ENCODE data around the gene ERAP2. TPM values are rescaled to one million over a fixed set of nuclear protein-coding genes. Genes with fewer than 3 reads are reported as not detected.
"Not testable (repeated sequence)": the region's sequence is repeated elsewhere in the genome, so short reads cannot be mapped to it uniquely, and the experiment has no call there.

Gene ERAP2
- polyA plus RNA-seq, 1 donor = 9.8 TPM

DNA sequence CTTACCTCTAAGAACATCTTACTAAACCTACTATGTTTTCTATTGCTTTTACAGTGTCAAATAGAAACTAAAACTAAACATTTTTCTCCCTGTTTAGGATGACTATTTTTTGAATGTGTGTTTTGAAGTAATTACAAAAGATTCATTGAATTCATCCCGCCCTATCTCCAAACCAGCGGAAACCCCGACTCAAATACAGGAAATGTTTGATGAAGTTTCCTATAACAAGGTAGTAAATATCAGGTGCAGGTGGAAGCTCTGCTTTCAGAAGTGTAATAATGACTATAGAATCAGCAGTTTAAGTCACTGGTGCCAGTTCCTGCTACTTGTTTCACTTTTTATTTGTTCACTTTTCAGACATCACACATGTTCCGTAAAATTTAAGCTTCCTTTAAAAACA, 20.0 kb downstream of the ERAP2 start:
- DNase-seq = no peak

- no peak for DNase-seq
Observed at GRCh38 chr5:96896806-96897205, 20.5 kb downstream of the ERAP2 start.

- no peak for DNase-seq
Observed at GRCh38 chr5:96901384-96901783, 25.1 kb downstream of the ERAP2 start.

DNA sequence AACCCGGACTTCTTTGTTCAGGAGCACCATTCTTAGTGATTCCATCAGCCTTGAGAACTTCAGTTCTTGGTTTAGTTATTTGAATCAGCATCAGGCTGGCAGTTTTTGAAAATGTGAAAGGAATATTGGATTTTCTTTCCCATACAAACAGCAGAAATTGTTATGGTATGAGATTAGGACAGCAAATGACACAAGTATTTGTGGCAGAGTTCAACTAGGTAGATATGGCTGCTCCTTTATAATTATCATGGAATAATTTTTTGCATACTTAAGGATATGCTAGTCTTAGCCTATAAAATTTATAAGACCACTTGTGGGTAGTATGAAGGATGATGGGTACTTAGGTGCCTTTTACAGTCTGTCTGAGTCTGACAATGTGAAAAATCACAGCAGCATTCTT, 25.5 kb downstream of the ERAP2 start:
- no peak for DNase-seq

GRCh38 chr5:96902876-96903275, 26.6 kb downstream of the ERAP2 start:
- DNase-seq = no peak

GRCh38 chr5:96903300-96903699, 27.0 kb downstream of the ERAP2 start:
- DNase-seq = no peak

GRCh38 chr5:96904054-96904931, 28.0 kb downstream of the ERAP2 start:
- DNase-seq = no peak

- DNase-seq = no peak
Observed at GRCh38 chr5:96905864-96906263, 29.6 kb downstream of the ERAP2 start.

DNA sequence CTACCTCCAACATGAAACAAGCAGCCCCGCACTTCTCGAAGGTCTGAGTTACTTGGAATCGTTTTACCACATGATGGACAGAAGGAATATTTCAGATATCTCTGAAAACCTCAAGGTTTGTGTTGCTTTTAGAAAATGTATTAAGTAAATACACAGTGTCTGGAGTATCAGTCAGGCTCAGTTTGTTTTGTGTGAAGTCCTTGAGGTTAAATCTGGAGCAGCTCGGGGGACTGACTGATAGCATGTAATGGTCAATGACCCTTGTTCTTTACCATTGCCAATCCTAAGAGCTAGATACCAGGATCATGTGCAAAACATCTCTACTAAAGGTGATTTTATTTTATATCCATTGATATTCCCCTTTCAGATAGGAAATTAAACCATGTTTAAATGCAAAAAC, 32.7 kb downstream of the ERAP2 start:
- DNase-seq = no peak

- DNase-seq = no peak
Observed at GRCh38 chr5:96909435-96909834, 33.1 kb downstream of the ERAP2 start.

GRCh38 chr5:96911139-96911538, 34.8 kb downstream of the ERAP2 start:
- DNase-seq = no peak

- DNase-seq = no peak
Observed at GRCh38 chr5:96913233-96913632, 36.9 kb downstream of the ERAP2 start.

DNA sequence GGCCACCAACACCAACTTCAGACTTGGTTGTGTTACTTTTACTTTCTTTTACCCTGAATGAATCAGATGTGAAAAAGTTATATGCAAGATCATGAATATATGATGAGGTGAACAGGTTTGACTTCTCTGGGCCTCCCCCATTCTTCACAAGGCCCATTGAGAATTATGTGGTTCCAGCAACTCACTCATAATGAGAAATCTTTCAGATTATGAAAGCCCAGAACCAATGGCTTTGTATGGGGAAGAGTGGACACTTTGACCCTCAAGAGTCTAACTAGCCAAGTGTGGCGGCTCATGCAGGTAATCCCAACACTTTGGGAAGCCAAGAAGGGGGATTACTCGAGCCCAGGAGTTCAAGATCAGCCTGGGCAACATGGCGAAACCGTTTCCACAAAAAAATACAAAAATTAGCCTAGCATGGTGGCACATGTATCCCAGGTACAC, 43.5 kb downstream of the ERAP2 start:
- DNase-seq = no peak

DNA sequence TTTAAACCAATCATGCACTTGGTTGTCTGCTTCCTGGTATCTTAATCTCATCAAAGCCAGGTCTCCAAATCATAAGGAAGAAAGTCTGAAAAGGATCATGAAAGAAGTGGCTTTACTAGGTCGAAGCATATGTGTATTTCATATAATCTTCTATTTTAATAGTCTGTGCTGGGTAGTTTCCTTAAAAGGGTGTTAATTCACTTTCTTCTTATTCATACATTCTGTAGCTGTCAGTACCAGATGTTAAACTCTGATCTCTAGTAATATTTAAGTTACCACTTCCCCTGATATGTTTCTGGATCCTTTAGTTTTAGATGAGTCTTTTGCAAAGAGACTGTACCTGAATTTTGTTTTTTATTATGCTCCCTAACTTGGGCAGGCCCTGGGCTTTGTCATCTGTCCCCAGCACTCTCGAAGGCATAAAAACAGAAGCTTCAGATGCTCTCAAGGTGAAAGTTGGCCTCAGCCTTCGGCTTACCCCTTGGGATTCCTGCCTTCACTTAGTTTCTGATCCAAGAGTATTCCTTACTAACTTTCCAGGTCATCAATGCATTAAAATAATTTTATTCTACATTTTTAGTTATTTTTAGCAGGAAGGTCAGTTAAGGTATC, 44.5 kb downstream of the ERAP2 start:
- DNase-seq = no peak

GRCh38 chr5:96922499-96923244, 46.4 kb downstream of the ERAP2 start:
- no peak for DNase-seq

- DNase-seq = no peak
Observed at GRCh38 chr5:96924016-96924443, 47.7 kb downstream of the ERAP2 start.

DNA sequence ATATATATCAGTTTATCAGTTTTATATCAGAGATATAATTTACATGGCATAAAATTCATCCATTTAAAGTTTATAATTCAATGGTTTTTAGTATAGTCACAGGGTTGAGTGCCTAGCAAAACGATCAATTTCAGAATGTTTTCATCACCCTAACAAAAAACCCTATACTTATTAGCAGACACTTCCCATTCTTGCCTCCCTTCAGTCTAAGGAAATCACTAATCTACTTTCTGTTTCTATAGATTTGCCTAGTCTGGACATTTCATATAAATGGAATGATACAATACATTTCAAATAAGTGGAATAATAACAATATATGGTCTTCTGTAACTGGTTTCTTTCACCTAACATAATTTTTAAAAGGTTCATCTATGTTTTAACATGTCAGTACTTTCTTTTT, 50.0 kb downstream of the ERAP2 start:
- DNase-seq = no peak

DNA sequence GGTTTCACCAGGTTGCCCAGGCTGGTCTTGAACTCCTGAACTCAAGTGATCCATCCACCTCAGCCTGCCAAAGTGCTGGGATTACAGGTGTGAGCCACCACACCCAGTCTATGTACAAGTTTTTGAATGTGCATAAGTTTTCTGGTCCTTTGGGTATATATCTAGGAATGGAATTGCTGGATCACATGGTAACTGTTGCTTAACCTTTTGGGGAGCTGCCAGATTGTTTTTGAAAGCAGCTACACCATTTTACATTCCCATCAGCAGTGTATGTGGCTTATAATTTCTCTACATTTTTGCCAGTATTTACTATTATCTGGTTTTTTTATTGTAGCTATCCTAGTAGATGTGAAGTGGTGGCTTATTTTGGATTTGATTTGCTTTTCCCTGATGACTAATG, 50.7 kb downstream of the ERAP2 start:
- DNase-seq = no peak

GRCh38 chr5:96928931-96929708, 52.8 kb downstream of the ERAP2 start:
- DNase-seq = no peak

GRCh38 chr5:96930058-96930457, 53.8 kb downstream of the ERAP2 start:
- DNase-seq = no peak

GRCh38 chr5:96930589-96930988, 54.3 kb downstream of the ERAP2 start:
- DNase-seq = no peak

DNA sequence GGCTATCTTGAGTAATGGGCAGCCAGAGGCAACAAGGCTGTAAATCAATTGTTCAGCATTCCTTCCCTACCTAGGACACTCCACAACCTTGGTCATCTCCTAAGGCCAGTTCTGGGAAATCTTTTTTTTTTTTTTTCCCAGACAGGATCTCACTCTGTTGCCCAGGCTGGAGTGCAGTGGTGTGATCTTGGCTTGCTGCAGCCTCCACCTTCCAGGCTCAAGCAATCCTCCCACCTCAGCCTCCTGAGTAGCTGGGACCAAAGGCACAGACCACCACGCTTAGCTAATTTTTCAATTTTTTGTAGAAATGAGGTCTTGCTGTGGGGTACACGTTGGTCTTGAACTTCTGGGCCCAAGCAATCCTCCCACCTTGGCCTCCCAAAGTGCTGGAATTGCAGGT, 54.7 kb downstream of the ERAP2 start:
- DNase-seq = not testable (repeated sequence)

All from left kidney (tissue), 2 donors.